Gastroesophageal sphincter (tissue), 4 donors: Measurements from ENCODE around the gene STARD13. TPM values are rescaled to one million over a fixed set of nuclear protein-coding genes. Genes with fewer than 3 reads are reported as not detected.
A peak's percentile ranks its signal among the peaks of the same experiment; 100 is the strongest.

Experiments
- ATAC-seq: fragments of 150-250 bp; one replicate; pipeline ENCODE4 v1.9.1; 2016; ENCODE audit warnings: mild to moderate bottlenecking, moderate library complexity
- H3K27ac ChIP-seq, 4 donors: fragments of 200-600 bp; sonication (generic) in 3 of 4; 1 replicate in 3 of 4; 2 replicates in 1 of 4; pipeline ENCODE4 v1.5.1; 2016 to 2019
- H3K27me3 ChIP-seq: fragments of 200-600 bp; sonication (generic); one replicate; pipeline ENCODE4 v1.5.1; 2019
- H3K36me3 ChIP-seq, 2 donors: fragments of 200-600 bp; sonication (generic); one replicate each; pipeline ENCODE4 v1.5.1; 2019; ENCODE audit warnings: control low read depth in 1 of 2
- H3K4me1 ChIP-seq, 3 donors: fragments of 200-600 bp; sonication (generic); 1 replicate in 2 of 3; 2 replicates in 1 of 3; pipeline ENCODE4 v1.5.1; 2016 to 2019; ENCODE audit warnings: control low read depth in 2 of 3
- H3K4me3 ChIP-seq, 2 donors: fragments of 200-600 bp; sonication (generic); one replicate each; pipeline ENCODE4 v1.5.1; 2019; ENCODE audit warnings: mild to moderate bottlenecking in 1 of 2, moderate library complexity in 1 of 2
- H3K9me3 ChIP-seq, 3 donors: fragments of 200-600 bp; sonication (generic); one replicate each; pipeline ENCODE4 v1.5.1; 2017 to 2019; ENCODE audit warnings: control low read depth in 2 of 3
- EP300 ChIP-seq: sonication (generic); formaldehyde crosslinking; IDR thresholded peaks from one replicate; pipeline ENCODE4 v1.6.1; 2017; ENCODE audit warnings: antibody characterized with exemption, mild to moderate bottlenecking
- POLR2A ChIP-seq, 2 donors: fragments of 450-650 bp; IDR thresholded peaks; one replicate each; pipeline ENCODE4 v1.6.1; 2017; ENCODE audit warnings: antibody characterized with exemption in 2 of 2, mild to moderate bottlenecking in 2 of 2, moderate library complexity in 1 of 2
- POLR2AphosphoS5 ChIP-seq: sonication (generic); formaldehyde crosslinking; IDR thresholded peaks from one replicate; pipeline ENCODE4 v1.6.1; 2017; ENCODE audit warnings: antibody characterized with exemption
- WGBS, 2 donors: methylation state at CpG; one replicate each; pipeline ENCODE4 v1.1.5; 2018; ENCODE audit warnings: low coverage in 1 of 2; 5-methylcytosine and 5-hydroxymethylcytosine counted together
- total RNA-seq, 4 donors: library from RNA; depleted of rRNA; stranded (reverse); fragments of >200 nt; gene quantifications; one replicate each; pipeline ENCODE4 v1.1.0, GENCODE V29; 2016
- TF ChIP-seq, protein P1 (sequence below), 4 experiments: fragments of 200-600 bp in 2 of 4; fragments of 450-650 bp in 2 of 4; sonication (generic) in 1 of 4; IDR thresholded peaks; one replicate each; pipeline ENCODE4 v1.5.1; 2017 to 2019; ENCODE audit warnings: antibody characterized with exemption in 4 of 4, mild to moderate bottlenecking in 2 of 4, moderate library complexity in 2 of 4

Gene STARD13
- total RNA-seq, 4 donors from 2014 or later, result 46.2 to 63.3 (median 49.3) TPM

DNA sequence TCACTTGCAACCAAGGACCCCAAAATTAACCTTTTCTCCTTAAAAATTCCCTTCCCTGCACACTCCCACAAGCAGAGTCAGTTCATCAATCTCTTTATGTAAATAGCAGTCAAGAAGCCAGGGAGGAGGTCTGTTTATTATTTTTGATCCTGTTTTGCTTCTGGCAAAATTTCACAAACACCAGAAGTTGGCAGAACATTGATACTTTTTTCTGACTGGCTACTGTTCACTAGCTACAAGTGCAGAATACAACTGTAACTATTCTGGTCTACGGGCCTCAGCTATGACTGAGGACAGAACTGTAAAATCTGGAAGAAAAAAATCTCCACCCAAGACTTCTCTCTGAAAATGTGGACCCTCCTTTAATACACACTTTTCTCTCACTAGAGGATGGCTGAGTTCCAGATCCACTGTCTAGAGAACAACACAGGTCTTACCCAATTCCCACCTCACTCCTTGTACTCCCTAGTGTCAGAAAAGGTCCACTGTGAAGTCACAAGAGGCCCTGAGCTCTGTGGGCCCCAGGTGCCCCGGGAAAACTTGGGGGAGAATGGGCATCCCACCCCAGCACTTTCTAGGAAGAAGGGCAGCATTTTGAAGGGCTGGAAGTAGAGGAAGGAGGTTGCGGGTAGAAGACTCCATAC lies 14.5 kb downstream of the STARD13 start:
- Histone ChIP-seq H3K27ac (peak overlapping the region; percentile 48 to 79 (median 70)), H3K4me1 (peaks cover 16 to 98% (median 16%) of the 10 kb centered on the region in 3 donors), H3K27me3 (no peaks in the 10 kb centered on the region), H3K4me3 (no peak overlapping the region), H3K36me3 (no peaks in the 10 kb centered on the region), H3K9me3 (no peaks in the 10 kb centered on the region)
- WGBS, 2 donors, result 10 to 50% methylated on average over 1 to 2 of the region's 3 CpGs
- ATAC-seq, result peak; percentile 66
- TF ChIP-seq, protein P1, sequence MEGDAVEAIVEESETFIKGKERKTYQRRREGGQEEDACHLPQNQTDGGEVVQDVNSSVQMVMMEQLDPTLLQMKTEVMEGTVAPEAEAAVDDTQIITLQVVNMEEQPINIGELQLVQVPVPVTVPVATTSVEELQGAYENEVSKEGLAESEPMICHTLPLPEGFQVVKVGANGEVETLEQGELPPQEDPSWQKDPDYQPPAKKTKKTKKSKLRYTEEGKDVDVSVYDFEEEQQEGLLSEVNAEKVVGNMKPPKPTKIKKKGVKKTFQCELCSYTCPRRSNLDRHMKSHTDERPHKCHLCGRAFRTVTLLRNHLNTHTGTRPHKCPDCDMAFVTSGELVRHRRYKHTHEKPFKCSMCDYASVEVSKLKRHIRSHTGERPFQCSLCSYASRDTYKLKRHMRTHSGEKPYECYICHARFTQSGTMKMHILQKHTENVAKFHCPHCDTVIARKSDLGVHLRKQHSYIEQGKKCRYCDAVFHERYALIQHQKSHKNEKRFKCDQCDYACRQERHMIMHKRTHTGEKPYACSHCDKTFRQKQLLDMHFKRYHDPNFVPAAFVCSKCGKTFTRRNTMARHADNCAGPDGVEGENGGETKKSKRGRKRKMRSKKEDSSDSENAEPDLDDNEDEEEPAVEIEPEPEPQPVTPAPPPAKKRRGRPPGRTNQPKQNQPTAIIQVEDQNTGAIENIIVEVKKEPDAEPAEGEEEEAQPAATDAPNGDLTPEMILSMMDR (IDR thresholded peaks at IDR 0.05), result no peak
- TF ChIP-seq EP300 (no peak), POLR2AphosphoS5 (peak; percentile 55), POLR2A (IDR thresholded peaks at IDR 0.05) (no peak)

DNA sequence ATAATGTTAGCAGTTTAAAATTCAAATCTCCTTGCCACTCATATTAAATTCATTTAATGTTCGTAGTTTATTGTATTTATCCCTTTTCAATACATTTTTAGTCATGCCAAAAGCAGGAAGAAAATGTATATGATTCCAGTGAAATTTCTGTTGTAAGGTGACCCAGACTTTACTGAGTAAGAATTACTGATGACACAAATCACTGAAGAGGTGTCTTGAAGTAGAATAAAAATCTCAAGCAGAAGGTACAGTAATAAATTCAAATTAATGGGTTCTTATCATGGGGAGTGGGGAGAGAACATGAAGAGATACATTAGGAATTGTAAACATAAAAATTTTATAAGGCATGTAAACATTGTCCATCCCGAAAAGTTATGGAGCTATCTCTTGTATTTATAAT lies 19.9 kb downstream of the STARD13 start:
- ATAC-seq, result no peak
- Histone ChIP-seq H3K27me3 (no peaks in the 10 kb centered on the region), H3K4me3 (no peak overlapping the region), H3K27ac (peak overlapping the region in 2 of 4 donors; percentile 64 to 79), H3K9me3 (no peaks in the 10 kb centered on the region), H3K4me1 (peaks cover 9 to 100% (median 23%) of the 10 kb centered on the region in 3 donors), H3K36me3 (no peaks in the 10 kb centered on the region)
- WGBS, 2 donors, result 69 to 83% methylated on average over 2 of the region's 2 CpGs
- TF ChIP-seq EP300 (no peak), POLR2AphosphoS5 (no peak), POLR2A (IDR thresholded peaks at IDR 0.05) (no peak)
- TF ChIP-seq, protein P1 (IDR thresholded peaks at IDR 0.05), result no peak

DNA sequence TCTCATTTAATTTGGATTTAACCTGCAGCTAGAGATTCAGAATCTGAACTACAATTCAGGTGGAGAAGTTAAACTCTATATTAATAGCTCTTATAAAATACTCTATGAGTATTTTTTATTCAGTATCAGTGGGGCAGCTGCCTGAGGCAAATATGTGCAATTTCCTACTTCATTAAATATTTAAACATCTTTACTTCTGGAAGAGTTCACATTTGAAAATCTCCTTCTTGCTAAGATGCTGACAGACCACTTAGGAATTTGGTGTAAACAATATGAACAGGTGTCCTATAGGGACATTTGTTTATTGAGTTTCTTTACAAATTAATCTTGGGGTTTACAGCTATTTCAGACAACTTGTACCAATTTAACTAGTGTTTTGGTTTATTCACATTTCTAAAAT lies 20.4 kb downstream of the STARD13 start:
- TF ChIP-seq, protein P1 (IDR thresholded peaks at IDR 0.05), result no peak

DNA sequence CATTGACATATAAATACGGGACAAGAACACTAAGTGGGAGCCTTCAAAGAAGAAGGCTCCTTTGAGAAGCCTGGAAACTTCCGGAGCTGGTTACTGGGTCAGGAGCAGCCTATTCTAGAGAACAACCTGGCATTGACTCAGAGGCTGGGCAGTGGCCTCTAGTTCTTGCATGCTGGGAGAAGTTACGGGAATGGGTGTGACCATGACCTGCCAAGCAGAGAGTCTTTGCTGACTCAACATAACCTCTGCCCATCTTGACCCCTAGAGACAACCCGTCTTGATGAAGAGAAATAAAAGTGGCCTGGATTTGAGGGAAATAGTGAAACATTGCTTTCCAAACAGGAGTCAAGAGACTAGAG lies 21.0 kb downstream of the STARD13 start:
- 68% methylated on average over 3 of the region's 4 CpGs; no CpG with 5 or more reads in 1 of the 2 donors for WGBS, 2 donors
- Histone ChIP-seq H3K36me3 (no peaks in the 10 kb centered on the region), H3K4me3 (no peak overlapping the region), H3K27ac (peak overlapping the region in 3 of 4 donors; percentile 50 to 79 (median 77)), H3K27me3 (no peaks in the 10 kb centered on the region), H3K4me1 (peaks cover 17 to 100% (median 25%) of the 10 kb centered on the region in 3 donors), H3K9me3 (no peaks in the 10 kb centered on the region)
- TF ChIP-seq POLR2AphosphoS5, result no peak
- no peak for TF ChIP-seq POLR2A (IDR thresholded peaks at IDR 0.05)
- TF ChIP-seq EP300, result no peak
- TF ChIP-seq, protein P1 (IDR thresholded peaks at IDR 0.05), result no peak
- ATAC-seq, result peak; percentile 24

More for the DNA sequence above, 20.4 kb downstream of the STARD13 start:
- ATAC-seq, result no peak
- Histone ChIP-seq H3K9me3 (no peaks in the 10 kb centered on the region), H3K4me1 (peaks cover 13 to 100% (median 23%) of the 10 kb centered on the region in 3 donors), H3K36me3 (no peaks in the 10 kb centered on the region), H3K27me3 (no peaks in the 10 kb centered on the region), H3K27ac (peak overlapping the region in 3 of 4 donors; percentile 50 to 79 (median 77)), H3K4me3 (no peak overlapping the region)

DNA sequence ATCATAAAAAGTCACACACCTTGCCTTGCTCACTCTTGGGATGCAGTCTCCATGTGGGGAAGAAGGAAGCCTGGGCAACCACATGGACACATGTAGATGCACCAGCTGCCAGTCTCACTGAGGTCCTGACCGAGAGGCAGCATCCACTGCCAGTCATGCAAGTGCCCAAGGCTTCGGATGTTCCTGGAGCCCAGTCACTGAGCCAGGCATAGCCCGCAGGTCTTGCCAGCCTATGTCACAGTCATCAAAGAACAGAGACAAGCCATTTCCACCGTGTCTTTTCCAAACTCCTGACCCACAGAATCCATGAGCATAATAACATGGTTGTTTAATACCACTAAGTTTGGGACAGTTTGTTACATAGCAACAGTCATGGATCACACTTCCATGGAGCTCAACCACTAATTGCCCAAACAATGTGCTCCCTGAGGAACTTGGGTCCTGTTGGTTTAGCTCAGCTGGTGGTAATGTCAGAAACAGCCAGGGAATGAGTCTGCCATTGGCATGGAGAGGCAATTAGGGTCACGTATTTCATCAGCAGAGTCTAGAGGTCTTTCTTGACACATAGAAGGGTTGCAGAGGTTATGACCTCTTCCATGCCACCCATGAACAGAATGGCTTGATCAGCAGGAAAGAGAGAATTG lies 21.5 kb downstream of the STARD13 start:
- Histone ChIP-seq H3K27ac (peak overlapping the region in 3 of 4 donors; percentile 77 to 82 (median 79)), H3K4me1 (peaks cover 19 to 100% (median 25%) of the 10 kb centered on the region in 3 donors), H3K9me3 (no peaks in the 10 kb centered on the region), H3K36me3 (no peaks in the 10 kb centered on the region), H3K27me3 (no peaks in the 10 kb centered on the region), H3K4me3 (no peak overlapping the region)
- WGBS, 2 donors, result 90% methylated on average over 2 to 5 of the region's 5 CpGs
- ATAC-seq, result peak; percentile 17
- TF ChIP-seq POLR2A (IDR thresholded peaks at IDR 0.05) (no peak), POLR2AphosphoS5 (no peak), EP300 (no peak)
- TF ChIP-seq, protein P1 (IDR thresholded peaks at IDR 0.05), result no peak
